NCI-H1436 (cell line): ENCODE results near the gene ATP6V1F.

Source experiments
- DNase-seq: peaks from one replicate; lab custom pipeline; 2025; lab: John Stamatoyannopoulos, UW

ATP6V1F gene

DNA sequence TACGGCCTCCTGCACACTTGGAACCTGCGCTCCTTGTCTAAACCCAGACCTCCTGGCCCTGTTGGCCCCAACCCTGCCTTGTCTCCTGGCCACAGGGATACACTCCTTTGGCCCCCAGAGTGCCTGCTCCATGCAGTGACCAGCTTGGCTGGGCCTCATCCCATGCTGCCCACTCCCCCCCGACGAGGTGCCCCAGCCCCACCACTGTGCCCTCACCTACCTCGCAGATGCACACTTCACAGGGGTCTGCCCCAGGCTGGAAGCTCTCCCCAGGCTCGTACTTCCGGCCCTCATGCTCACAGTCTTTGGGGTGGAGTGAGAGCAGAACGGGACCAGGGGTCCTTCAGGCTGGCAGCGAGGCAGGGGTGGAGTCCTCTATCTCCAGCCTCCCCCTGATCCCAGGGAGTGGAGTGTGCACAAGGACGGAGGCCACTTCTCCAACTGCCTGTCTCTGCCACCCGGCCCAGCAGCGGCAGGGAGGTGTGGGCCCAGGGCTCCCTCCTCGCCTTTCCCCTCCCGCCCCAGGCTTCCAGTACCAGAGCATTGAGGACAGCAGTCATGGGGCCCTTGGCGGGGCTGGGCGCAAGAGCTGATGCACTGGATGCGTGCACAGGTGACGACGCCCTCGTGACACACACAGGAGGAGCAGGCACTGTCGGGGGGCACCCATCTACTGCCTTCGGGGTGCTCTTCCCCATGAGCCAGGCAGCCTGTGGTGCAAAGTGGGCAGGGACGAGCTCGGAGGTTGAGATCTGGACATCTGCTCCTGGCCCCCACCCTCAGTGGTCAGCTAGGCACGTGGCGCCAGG is 22.1 kb downstream of the ATP6V1F start:
- no peak for DNase-seq

DNA sequence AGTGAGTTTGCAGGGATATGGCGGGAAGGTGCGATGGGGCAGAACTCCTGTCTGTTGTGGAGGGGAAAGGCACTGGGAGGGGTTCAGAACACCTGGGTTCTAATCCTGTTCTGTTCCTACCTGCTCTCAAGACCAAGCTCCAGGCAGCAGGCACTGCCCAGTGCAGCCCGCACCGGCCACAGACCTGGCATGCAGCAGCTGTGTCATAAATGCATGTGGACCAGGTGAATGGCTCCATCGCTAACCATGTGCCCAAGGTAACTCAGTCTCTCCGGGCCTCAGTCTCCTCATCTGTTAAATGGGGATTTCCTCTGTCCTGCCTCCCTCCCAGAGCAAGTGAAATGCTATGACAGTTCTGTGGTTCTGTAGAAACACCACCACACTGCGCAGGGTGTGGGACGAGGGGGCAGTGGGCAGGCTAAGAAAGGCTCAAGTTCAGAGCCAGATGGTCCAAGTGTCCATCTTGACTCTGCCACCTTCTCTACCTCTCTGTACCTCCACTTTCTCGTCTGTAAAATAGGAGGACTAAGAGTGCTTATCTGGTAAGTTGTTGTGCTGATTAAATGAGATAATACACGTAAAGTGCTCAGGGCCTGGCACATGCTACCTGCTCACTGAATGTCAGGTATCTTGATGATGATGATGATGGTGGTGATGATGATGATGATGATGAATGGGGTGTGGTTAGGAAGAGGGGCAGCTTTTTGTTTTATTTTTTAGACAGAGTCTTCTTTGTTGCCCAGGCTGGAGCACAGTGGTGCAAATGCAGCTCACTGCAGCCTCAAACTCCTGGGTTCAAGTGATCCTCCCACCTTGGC is 22.9 kb downstream of the ATP6V1F start:
- no peak for DNase-seq

DNA sequence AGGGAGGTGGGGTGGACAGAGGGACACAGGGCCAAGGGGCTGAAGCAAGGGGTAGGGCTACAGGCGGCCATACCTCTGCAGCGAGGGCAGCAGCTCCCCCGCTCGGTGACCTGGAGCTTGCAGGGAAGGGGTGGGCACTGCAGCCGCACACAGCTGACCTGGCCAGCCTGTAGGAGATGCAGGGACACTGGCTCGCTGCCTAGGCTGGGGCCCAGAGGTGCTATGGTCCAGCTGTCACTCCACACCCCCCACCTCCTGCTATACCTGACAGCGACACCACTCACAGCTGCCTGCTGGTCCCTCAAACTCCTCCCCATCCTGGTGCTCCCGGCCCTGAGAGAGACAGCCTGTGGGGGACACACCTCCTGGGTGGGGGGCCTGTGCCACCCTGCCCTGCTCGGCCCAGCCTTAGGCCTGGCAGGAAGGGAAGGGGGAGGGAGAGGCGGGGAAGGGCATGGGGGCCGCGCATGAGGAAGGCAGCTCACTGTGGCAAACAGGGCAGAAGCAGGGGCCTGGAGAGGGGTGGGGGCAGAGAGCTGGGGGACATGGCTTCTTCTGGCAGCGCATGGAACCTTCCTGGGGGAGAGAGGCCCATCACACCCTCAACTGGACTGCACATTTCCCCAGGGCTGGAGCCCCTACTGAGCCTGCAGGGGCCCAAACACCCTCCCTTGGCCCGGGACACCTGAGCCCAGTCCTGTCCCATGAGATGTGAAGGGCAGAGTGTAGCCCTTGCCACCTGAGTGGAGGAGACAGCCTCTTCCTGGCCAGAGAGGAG is 23.9 kb downstream of the ATP6V1F start:
- DNase-seq = no peak

DNA sequence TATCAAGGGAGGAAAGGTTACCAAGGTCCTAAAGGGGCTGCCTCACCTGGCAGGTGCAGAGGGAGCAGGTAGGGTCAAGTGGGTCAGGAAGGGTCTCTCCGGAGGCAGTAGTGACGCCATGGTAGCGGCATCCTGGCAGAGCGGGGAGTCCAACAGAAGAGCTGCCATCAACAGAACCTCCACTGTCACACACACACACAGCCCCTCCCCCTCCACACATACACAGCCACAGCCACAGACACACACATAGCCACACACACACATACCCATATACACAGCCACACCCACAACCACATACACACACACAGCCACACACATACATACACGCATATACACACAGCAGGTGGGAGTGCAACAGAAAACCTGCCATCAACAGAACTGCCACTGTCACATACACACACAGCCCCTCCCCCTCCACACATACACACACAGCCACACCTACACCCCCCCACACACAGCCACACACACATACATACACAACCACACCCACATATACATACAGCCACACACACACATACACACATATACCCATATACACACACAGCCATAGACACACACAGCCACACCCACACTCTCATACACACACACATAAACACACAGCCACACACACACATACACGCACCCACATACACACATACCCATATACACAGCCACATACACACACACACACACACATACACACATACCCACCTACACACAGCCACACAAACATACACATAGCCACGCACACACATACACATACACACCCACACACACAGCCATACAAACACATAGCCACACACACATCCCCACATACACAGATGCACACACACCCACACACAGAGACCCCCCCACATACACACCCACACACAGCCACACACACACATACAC is 24.7 kb downstream of the ATP6V1F start:
- no peak for DNase-seq

DNA sequence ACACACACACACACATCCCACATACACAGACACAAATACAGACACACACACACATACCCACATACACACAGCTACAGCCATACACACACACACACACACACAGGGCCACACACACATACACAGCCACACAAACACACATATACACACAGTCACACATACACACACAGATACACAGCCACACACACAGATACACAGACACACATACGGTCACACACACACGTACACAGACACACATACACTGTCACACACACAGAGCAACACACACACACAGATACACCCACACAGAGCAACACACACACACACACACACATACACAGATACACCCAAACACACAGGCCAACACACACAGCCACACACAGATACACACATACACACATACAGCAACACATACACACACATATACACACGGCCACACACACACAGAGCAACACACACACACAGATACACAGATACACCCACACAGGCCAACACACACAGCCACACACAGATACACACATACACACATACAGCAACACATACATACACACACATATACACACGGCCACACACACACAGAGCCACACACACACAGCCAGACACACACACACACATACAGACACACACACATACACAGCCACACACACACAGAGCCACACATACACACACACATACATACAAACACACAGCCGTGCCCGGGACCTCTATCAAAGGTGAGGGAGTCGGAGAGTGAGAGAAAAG is 25.5 kb downstream of the ATP6V1F start:
- no peak for DNase-seq

DNA sequence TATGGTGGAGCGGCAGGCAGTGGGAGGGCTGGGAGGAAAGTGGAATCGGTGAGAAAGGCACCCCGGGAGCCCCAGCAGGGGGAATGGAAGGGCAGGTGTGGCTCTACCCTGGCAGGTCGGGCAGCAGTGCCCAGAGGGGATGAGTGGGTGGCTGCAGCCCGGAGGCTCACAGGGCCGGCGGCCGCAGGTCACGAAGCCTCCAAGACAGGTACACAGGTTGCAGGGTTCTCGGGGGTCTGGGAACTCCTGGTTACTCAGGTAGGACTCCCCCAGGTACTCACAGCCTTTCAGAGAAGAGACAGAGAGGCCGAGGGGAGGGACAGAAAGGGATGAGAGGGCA is 26.1 kb downstream of the ATP6V1F start:
- no peak for DNase-seq

DNA sequence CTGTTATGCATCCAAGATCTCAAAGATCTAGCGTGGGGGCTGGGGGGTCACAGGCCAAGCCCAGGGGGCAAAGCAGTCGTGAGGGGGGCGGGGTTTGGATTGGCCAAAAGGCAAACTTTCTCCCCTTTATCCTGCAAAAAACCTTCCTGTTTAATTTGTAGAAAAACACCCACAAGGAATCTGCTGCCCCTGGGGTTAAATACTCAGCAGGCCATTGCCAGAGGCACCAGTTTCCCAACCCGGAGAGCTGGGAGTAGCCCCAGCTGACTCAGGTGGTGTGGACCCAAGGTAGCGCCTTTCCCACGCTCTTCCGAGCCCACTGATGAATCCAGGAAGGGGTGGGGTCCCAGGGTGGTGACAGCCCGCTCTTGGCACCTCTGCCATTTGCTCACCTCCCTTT is 26.5 kb downstream of the ATP6V1F start:
- no peak for DNase-seq

DNA sequence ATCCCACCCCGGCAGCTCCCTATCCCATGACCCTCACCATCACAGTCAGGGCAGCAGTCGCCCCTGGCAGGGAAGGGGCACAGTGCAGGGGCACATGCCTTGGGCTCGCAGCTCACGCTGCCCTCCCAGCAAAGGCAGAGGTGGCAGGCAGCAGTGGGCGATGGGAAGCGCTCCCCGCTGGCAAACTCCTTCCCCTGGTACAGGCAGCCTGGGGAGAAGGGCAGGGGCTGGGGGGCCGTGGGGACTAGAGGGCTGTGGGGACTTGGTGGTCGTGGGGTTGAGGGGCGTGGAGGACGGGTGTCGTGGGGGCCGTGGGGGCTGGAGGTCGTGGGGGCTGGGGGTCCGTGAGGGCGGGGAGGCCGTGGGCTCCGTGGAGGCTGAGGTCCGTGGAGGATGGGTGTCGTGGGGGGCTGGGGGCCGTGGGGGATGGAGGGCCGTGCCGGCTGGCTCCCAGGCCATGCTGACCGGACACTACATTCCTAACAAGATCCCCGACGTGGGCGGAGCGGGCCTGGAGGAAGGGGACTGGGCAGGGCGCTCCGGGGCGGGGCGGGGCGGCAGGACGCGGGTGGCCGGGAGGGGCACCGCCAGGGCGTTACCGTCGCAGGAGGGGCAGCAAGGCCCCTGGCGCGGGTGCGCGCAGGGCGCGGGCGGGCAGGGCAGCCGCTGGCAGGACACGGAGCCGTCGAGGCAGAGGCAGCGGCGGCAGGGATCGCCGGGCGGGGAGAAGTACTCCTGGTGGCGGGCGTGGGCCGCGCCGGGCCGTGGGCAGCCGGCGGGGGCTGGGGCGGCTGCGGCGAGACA is 27.9 kb downstream of the ATP6V1F start:
- no peak for DNase-seq

DNA sequence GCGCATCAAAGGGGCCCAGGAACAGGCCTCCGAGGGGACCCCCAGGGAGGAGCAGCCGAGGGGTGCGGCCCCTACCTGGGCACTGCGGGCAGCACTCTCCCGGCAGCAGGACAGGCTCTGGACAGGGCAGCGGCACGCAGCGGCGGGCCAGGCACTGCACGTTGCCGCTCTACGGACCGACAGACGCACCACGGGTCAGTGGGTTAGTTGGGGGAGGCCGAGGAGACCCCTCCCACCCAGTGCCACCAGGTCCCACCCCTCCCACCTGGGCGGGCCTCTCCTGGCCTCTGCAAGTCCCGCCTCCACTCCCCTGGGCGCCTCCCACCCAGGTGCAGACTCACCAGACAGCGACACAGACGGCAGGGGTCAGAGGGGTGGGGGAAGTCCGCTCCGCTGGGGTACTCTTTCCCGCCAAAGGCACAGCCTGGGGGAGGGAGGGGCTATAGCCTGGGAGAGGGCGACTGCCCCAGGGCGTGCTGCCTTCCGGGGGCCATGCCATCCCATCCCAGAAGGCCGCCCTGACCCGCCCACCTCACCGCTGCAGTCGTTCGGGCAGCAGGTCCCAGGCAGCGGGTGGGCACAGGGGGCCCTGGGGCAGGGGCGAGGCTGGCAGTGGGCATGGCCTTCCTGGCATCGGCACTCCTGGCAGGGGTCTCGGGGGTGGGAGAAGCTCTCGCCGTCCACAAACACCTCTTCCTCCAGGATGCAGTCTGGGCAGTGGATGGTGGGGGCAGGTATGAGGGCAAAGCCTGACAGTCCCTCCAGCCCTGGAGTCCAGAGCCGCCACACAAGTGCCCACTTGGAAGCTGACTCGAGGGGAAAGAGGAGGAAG is 28.7 kb downstream of the ATP6V1F start:
- no peak for DNase-seq

DNA sequence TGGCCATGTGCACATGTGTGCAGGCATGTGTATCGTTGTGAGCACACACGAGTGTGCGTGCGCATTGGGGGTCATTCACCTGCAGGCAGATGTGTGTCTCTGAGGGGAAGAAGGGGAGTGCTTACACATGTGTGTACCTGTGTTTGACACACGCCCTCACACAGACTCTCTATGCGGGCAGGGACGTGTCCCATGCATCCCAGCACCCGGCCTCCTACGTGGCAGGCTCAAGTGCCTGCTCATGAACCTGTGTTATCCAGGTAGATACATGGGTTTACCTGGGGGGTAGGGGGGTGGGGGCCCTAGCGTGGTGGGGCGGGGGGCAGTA is 29.2 kb downstream of the ATP6V1F start:
- no peak for DNase-seq

DNA sequence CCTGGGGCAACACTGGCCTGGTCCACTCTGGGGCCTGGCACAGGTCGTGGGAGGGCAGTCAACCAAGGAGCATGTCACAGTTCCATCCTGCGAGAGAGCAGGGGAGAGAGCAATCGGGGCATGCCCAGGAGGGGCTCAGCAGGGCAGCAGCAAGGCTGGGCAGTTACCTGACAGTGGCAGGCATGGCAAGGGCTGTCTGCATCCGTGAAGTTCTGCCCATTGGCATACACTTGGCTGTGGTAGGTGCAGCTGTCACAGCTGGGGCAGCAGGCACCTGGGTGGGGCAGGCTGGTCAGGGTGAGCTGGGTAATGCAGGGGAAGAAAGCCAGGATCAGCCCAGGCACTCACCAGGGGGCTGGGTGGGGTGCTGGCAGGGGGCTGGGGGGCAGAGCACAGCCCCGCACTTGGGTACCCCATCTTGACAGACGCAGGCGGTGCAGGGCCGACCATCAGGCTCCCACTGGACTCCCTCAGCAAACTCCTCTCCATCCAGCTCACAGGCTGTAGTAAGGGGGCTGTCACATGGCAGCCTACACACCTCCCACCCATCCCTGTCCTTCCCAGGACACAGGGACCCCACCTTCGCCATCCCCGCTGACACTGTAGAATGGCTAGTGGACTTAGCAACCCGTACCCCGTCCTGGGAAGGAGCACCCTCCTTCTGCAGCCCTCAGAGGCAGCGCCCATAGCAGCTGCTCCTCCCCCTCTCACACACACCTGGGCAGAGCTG is 30.0 kb downstream of the ATP6V1F start:
- no peak for DNase-seq

DNA sequence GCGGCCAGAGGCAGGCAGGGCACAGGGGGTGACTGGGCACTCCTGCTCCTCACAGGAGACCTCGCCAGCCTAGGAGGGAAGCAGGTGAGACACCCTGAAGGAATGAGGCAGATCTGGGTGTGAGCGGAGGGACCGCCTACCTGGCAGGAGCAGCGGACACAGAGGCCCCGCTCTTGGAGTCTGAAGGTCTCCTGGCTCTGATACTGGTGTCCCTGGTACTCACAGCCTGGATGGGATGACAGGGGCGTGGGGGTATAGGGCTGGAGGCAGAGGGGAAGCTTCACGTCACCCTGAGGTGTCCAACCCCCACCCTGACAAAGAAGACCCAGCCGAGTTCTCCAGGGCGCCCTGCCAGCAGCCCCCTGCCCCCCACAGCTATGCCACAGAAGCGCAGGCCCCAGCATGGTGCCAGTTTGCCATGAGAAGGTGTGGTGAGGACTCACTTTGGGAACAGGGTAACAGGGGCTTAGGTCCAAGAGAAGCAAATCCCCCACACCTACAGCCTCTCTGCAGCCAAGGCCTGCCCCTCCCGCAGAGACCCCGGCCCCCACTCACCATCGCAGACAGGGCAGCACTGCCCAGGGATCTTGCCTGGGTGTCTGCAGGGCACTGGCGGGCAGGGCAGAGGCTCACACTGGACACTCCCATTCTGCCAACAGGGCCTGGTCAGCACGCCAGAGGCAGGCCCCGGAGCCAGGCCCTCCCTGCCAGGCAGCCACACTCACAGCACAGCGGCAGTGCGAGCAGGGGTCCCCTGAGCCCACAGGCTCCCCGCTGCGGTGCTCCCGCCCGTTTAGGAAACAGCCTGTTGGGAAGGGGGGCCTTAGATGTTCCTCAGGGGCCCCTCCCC is 30.8 kb downstream of the ATP6V1F start:
- DNase-seq = no peak

DNA sequence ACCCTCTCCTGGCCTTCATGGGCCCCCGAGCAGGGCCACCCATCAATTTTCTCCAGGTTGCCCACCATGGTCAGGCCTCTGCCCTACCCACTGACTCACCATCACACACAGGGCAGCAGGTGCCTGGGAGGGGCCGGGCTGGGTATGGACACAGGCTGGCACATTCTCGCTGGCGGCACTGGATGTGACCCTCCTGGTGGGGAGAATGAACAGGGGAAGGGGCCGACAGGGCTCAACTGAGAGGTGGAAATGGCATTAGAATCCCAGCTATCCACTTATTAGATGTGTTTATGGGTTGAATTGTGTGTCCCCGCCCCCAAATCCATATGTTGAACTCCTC is 31.4 kb downstream of the ATP6V1F start:
- no peak for DNase-seq

DNA sequence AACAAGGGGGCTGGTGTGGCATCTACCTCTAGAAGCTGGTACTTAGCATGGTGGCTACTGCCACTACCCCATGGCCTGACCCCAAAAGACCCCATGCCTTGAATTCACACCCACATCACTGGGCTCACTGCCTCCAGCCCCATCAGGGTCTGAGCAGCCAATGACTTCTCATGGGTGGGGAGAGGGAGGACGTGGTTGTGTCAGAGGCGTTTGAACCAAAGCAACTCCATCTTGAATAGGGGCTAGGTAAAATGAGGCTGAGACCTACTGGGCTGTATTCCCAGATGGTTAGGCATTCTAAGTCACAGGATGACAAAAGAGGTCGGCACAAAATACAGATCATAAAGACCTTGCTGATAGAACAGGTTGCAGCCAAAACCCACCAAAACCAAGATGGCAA is 32.7 kb downstream of the ATP6V1F start:
- DNase-seq = no peak

DNA sequence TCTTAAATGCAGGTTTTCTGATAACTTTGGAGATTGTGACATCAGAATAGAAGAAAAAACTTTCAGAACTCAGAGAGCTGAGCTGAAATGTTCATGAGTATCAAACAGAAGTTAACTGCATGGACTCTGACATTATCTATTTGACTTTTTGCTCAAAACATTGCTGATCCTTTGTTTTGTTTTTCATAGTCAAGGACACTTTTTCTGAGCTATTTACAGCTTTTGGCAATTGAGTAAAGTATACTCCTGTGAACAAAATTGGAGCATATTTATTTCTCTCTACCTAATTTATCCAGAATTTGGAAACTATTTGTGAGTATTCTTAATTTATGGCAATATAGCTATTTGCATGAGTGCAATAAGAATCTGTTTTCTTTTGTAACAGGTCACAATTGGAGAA is 36.7 kb downstream of the ATP6V1F start:
- DNase-seq = no peak

DNA sequence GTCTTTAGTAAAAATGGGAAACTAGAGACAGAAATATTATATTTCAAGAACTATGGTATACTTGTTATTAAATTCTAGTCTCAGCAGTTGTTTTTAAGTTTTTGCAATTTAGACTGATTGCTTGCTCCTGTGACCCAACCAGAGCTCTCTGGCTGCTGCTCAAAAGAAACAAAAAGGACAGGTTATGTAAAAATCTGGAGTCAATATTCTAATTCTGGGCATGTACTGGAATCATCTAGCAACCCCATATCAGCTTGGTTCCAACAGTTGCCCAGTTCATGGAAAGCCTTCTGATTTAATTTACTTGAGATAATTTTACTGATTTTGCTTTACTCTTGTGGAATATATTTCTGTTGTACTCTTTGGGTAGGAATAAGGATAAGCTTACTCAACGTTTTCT is 37.6 kb downstream of the ATP6V1F start:
- DNase-seq = no peak

DNA sequence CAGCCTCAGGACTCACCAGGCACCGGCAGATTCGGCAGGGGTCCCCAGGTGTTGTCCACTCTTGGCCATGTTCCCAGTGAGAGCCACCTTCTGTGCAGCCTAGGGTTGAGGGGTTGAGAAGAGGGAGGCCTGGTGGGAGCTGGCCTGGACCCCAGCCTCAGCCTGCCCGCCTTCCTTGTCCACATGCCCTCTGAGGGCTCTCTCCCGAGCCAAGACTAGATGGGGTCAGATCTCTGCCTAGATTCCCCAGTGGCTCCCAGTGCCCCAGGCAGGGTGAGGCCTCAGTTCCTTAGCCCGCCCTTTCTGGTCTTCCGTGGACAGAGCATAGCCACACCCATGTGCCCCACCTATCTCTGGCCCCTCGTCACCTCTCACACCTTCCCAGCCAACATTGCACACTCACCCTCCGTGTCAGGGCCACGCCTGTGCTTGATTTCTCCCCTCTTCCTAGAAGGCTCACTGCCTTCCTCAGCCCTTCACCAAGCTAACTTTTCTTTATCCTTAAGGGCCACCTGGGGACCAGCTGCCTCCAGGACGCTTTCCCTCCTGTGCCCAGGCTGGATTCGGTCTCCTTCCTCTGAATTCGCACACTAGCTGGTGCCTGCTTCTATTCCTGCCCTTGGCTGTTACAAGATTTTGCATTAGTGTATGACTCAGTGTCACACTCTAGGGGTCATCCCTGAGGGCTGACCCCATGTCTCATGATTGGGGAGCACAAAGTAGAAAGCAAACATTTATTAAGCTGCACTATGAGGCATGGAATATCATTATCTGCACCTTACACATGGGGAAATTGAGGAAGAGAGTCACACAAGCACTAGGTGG is 40.3 kb downstream of the ATP6V1F start:
- DNase-seq = no peak
